GM06990 (cell line): ENCODE data around the gene FAM83C.

ENCODE experiments used
- DNase-seq: peaks from one replicate; pipeline ENCODE4 v3.0.0-alpha.2; 2011; ENCODE audit not compliant: insufficient read length; ENCODE audit errors: extremely low read depth
- H3K27me3 ChIP-seq: replicated peaks from 2 replicates; pipeline ENCODE4 v1.6.0; 2011; ENCODE audit warnings: low read length; ENCODE audit not compliant: control insufficient read depth, insufficient read depth
- H3K36me3 ChIP-seq: 2 replicates; pipeline ENCODE4 v1.5.1; 2011; ENCODE audit warnings: low read length; ENCODE audit not compliant: control insufficient read depth, insufficient read depth
- H3K4me3 ChIP-seq: replicated peaks from 2 replicates; pipeline ENCODE4 v1.5.1; 2011; ENCODE audit warnings: low read depth, mild to moderate bottlenecking, control low read depth, low read length
- CTCF ChIP-seq: IDR thresholded peaks from 2 replicates; pipeline ENCODE4 v1.5.1; 2011; ENCODE audit warnings: low read length, control low read depth, mild to moderate bottlenecking, inconsistent platforms; ENCODE audit not compliant: insufficient read depth, poor library complexity, severe bottlenecking

The FAM83C gene

GRCh38 chr20:35298264-35298663 lies 6.0 kb upstream of the FAM83C start:
- TF ChIP-seq CTCF, result no peak
- H3K27me3 ChIP-seq, result no peaks in the 10 kb centered on the region
- no peak for DNase-seq
- H3K36me3 ChIP-seq, result peaks cover 4% of the 10 kb centered on the region
- no peak overlapping the region for H3K4me3 ChIP-seq

- H3K4me3 ChIP-seq, result no peak overlapping the region
- H3K36me3 ChIP-seq, result no peaks in the 10 kb centered on the region
- TF ChIP-seq CTCF, result no peak
- DNase-seq, result no peak
- H3K27me3 ChIP-seq, result no peaks in the 10 kb centered on the region
Measured at GRCh38 chr20:35297740-35298139, 5.5 kb upstream of the FAM83C start.

DNA sequence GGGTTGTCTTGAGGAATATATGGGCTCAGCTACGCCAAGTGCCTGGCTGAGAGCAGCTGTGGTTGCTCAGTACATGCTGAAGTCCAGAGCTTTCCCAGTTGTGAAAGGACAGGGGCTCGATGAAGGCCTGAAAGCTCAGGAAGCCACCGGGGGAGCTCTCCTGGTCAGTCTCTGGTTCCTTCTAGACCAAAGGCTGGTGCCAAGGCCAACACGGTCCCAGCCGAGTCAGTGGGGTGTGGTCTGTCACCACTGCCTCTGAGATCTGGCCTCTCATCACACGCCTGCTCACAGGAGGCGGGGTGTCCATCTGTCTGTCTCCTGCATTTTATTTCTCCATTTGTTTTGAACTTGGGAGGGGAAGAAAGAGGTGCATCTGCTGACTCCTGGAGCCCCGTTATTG lies 4.9 kb upstream of the FAM83C start:
- no peak for TF ChIP-seq CTCF
- Histone ChIP-seq H3K4me3 (no peak overlapping the region), H3K27me3 (no peaks in the 10 kb centered on the region), H3K36me3 (no peaks in the 10 kb centered on the region)
- DNase-seq, result no peak

DNA sequence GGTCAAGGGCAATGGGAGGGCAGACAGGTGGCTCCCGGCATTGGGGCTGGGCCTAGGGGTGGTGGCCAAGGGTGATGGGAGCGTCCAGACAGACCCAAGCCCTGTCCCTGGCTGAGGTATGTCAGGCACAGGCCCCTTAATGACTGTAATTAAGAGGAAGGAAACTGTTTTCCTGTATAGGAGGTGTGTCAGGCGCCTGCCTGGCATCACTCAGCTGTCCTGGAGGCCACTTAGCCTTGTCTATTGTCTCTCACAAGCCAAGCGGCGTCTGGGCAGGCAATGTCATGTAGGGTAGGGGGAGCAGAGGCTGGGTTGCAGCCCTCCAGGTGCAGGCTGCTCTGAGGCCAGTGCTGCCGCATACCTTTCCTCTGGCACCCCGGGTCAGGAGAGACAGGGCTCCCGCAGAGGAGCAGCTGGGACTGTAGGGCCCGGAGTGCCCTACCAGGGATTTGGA lies 3.9 kb upstream of the FAM83C start:
- Histone ChIP-seq H3K27me3 (no peaks in the 10 kb centered on the region), H3K4me3 (no peak overlapping the region), H3K36me3 (no peaks in the 10 kb centered on the region)
- no peak for TF ChIP-seq CTCF
- no peak for DNase-seq

DNA sequence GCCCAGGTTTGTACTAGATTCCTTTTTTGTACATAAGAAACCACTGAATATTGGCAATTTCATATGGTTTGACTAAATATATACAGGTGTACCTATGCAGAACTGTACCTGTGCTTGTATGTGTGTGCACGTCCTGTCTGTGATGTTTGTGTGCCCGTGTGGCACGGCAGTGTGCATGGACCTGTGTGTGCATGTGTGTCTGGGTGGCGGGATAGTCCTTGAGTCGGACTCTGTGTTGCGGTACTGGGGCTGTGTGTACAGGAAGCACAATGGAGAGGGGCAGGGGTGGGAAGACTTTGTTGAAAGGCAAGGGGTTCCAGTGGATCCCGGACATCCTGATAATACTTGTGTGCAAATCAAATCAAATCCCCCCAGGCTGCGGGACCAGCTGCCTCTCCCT lies 3.4 kb upstream of the FAM83C start:
- Histone ChIP-seq H3K27me3 (no peaks in the 10 kb centered on the region), H3K36me3 (no peaks in the 10 kb centered on the region), H3K4me3 (no peak overlapping the region)
- no peak for DNase-seq
- TF ChIP-seq CTCF, result no peak

GRCh38 chr20:35295058-35295457 lies 2.8 kb upstream of the FAM83C start:
- DNase-seq, result no peak
- Histone ChIP-seq H3K4me3 (no peak overlapping the region), H3K36me3 (no peaks in the 10 kb centered on the region), H3K27me3 (no peaks in the 10 kb centered on the region)
- TF ChIP-seq CTCF, result no peak
